ENCODE measurements around the gene NKD1. TPM values are rescaled to one million over a fixed set of nuclear protein-coding genes. Genes with fewer than 3 reads are reported as not detected.

Gene NKD1
- total RNA-seq, 6 experiments from 2014 or later = 0.69 to 2.6 (median 2.1) TPM

DNA sequence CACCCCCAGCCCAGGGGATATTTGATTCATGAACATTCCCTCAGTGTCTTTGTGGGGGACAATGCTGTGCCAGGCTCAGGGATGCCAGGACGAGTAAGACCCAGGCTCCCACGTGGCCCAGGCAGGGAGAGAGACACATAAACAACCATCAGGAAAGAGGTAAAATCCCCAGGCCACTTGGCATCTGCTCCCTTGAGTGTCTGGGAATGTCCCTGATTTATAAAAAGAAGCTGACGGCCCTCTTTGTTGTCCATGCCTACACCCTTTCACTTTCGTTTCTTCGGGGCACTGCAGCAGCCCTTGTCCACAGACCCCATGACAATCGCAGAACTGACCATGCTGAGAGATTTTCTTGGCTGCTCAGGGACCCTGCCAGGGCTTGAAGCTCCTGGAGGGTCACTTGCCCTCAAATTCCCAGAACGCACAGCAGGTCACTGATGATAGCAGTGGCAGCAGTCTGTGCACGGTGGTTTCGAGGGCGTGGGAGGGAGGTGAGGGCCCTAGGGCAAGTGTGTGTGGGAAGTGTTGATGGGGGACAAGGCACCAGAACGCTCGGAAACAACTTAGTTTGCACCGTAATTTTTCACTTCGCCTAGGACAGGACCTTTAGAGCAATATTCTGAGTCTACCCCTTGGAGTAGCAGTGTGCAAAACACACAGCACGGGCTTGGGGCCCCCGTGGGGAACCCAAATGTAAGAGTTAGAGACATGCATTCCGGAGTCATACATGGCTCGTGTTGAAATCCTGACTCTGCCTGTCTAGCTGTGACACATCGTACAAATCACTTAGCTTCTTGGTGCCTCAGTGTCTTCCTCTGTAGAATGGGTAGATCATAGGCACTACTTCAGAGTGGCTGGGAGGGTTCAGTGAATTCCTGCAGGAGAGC, 149.9 kb downstream of the NKD1 start:
- Histone ChIP-seq H3K36me3 (no peaks in the 10 kb centered on the region), H3K4me3 (peak overlapping the region in 2 of 3 donors; percentile 14 to 36), H3K27ac (peak overlapping the region; percentile 7 to 85 (median 84)), H3K4me1 (peaks cover 3 to 40% (median 14%) of the 10 kb centered on the region in 4 donors), H3K9me3 (no peaks in the 10 kb centered on the region), H3K27me3 (no peaks in the 10 kb centered on the region)
- 21% methylated on average over 17 of the region's 19 CpGs for WGBS (ENCODE audit: insufficient coverage, low coverage, low lambda C conversion rate, missing lambda C conversion rate)
- ATAC-seq = peak; percentile 42 to 64 (median 49)
- TF ChIP-seq POLR2A (IDR thresholded peaks at IDR 0.05) = no peak
- TF ChIP-seq, protein P1, sequence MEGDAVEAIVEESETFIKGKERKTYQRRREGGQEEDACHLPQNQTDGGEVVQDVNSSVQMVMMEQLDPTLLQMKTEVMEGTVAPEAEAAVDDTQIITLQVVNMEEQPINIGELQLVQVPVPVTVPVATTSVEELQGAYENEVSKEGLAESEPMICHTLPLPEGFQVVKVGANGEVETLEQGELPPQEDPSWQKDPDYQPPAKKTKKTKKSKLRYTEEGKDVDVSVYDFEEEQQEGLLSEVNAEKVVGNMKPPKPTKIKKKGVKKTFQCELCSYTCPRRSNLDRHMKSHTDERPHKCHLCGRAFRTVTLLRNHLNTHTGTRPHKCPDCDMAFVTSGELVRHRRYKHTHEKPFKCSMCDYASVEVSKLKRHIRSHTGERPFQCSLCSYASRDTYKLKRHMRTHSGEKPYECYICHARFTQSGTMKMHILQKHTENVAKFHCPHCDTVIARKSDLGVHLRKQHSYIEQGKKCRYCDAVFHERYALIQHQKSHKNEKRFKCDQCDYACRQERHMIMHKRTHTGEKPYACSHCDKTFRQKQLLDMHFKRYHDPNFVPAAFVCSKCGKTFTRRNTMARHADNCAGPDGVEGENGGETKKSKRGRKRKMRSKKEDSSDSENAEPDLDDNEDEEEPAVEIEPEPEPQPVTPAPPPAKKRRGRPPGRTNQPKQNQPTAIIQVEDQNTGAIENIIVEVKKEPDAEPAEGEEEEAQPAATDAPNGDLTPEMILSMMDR (IDR thresholded peaks at IDR 0.05) = no peak
- peak; percentile 54 to 74 (median 56) for DNase-seq
- intact Hi-C loops (cut with DNase I) = no loop called here

Other genes with a start within 250 kb of the NKD1 start
- gene BRD7, start 179.4 kb upstream of the NKD1 start, total RNA-seq = 10 to 100 TPM; 16.9 to 24.1 (median 20.2) TPM
- gene SNX20, start 132.9 kb downstream of the NKD1 start, total RNA-seq = 1 to 10 TPM in 1 of 6 experiments, under 1 TPM in 5; 0.31 to 1.9 (median 0.71) TPM
- gene NOD2, start 145.2 kb downstream of the NKD1 start, total RNA-seq = 1 to 10 TPM in 4 of 6 experiments, under 1 TPM in 2; 0.74 to 6.0 (median 1.4) TPM
- 10 to 100 TPM; 17.0 to 34.2 (median 19.5) TPM for gene CYLD, start 193.7 kb downstream of the NKD1 start, total RNA-seq